MM.1S (cell line): ENCODE measurements around the gene KCNJ15.

Source experiments
- EZH2 ChIP-seq: fragments of 300-600 bp; sonication (generic); optimal IDR thresholded peaks from 2 replicates; pipeline ENCODE3; 2017; ENCODE audit warnings: low read depth, mild to moderate bottlenecking, antibody characterized with exemption, low read length, mixed read lengths
- TF ChIP-seq, protein P1 (sequence below): fragments of 300-600 bp; sonication (generic); IDR thresholded peaks from 2 replicates; pipeline ENCODE4 v1.5.1; 2016; ENCODE audit warnings: antibody characterized with exemption, low read length, mixed read lengths

- TF ChIP-seq, protein P1, sequence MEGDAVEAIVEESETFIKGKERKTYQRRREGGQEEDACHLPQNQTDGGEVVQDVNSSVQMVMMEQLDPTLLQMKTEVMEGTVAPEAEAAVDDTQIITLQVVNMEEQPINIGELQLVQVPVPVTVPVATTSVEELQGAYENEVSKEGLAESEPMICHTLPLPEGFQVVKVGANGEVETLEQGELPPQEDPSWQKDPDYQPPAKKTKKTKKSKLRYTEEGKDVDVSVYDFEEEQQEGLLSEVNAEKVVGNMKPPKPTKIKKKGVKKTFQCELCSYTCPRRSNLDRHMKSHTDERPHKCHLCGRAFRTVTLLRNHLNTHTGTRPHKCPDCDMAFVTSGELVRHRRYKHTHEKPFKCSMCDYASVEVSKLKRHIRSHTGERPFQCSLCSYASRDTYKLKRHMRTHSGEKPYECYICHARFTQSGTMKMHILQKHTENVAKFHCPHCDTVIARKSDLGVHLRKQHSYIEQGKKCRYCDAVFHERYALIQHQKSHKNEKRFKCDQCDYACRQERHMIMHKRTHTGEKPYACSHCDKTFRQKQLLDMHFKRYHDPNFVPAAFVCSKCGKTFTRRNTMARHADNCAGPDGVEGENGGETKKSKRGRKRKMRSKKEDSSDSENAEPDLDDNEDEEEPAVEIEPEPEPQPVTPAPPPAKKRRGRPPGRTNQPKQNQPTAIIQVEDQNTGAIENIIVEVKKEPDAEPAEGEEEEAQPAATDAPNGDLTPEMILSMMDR = no peak
- TF ChIP-seq EZH2 = no peak
Observed at GRCh38 chr21:38257667-38258066, 876 bp downstream of the KCNJ15 start.
